MM.1S (cell line): ENCODE measurements around the gene FOXP1.

ENCODE experiments used
- DNase-seq: peaks from one replicate; pipeline ENCODE4 v3.0.0-alpha.2; 2015
- H2AFZ ChIP-seq: fragments of 300-600 bp; sonication (generic); 2 replicates; pipeline ENCODE4 v1.6.0; 2016; ENCODE audit warnings: antibody characterized with exemption, low read length
- H3F3A ChIP-seq: fragments of 300-600 bp; sonication (generic); 2 replicates; pipeline ENCODE4 v1.6.1; 2016; ENCODE audit warnings: mild to moderate bottlenecking, antibody characterized with exemption, low read length, moderate library complexity, mixed read lengths; ENCODE audit not compliant: insufficient read depth
- H3K27ac ChIP-seq: fragments of 300-600 bp; sonication (generic); 2 replicates; pipeline ENCODE4 v1.5.1; 2016; ENCODE audit warnings: mild to moderate bottlenecking, low read length
- H3K27me3 ChIP-seq: fragments of 300-600 bp; sonication (generic); replicated peaks from 2 replicates; pipeline ENCODE4 v1.6.0; 2016; ENCODE audit warnings: low read length; ENCODE audit not compliant: insufficient read depth
- H3K36me3 ChIP-seq: fragments of 300-600 bp; sonication (generic); replicated peaks from 2 replicates; pipeline ENCODE4 v1.6.1; 2016; ENCODE audit warnings: mild to moderate bottlenecking, low read length, mixed read lengths; ENCODE audit not compliant: insufficient read depth
- H3K4me1 ChIP-seq: fragments of 300-600 bp; sonication (generic); 2 replicates; pipeline ENCODE4 v1.6.1; 2016; ENCODE audit warnings: low read length, mixed read lengths
- H3K4me2 ChIP-seq: fragments of 300-600 bp; sonication (generic); 2 replicates; pipeline ENCODE4 v1.6.0; 2016; ENCODE audit warnings: low read depth, low read length
- H3K4me3 ChIP-seq: fragments of 300-600 bp; sonication (generic); 2 replicates; pipeline ENCODE4 v1.5.1; 2016; ENCODE audit warnings: low read length, mixed read lengths
- H3K79me2 ChIP-seq: fragments of 300-600 bp; sonication (generic); 2 replicates; pipeline ENCODE4 v1.6.1; 2016; ENCODE audit warnings: mixed run types, low read length, mixed read lengths
- H3K9ac ChIP-seq: fragments of 300-600 bp; sonication (generic); 2 replicates; pipeline ENCODE4 v1.6.1; 2016; ENCODE audit warnings: low read length, mixed read lengths
- H3K9me2 ChIP-seq: fragments of 300-600 bp; sonication (generic); replicated peaks from 2 replicates; pipeline ENCODE4 v1.6.1; 2016; ENCODE audit warnings: mild to moderate bottlenecking, low read length, mixed read lengths; ENCODE audit not compliant: insufficient read depth
- H3K9me3 ChIP-seq: fragments of 300-600 bp; sonication (generic); replicated peaks from 2 replicates; pipeline ENCODE4 v1.6.1; 2016; ENCODE audit warnings: mild to moderate bottlenecking, low read length, mixed read lengths; ENCODE audit not compliant: insufficient read depth
- H4K20me1 ChIP-seq: fragments of 300-600 bp; sonication (generic); 2 replicates; pipeline ENCODE4 v1.6.1; 2016; ENCODE audit warnings: mild to moderate bottlenecking, low read length, moderate library complexity, mixed read lengths; ENCODE audit not compliant: insufficient read depth
- EZH2 ChIP-seq: fragments of 300-600 bp; sonication (generic); optimal IDR thresholded peaks from 2 replicates; pipeline ENCODE3; 2017; ENCODE audit warnings: low read depth, mild to moderate bottlenecking, antibody characterized with exemption, low read length, mixed read lengths
- EZH2phosphoT487 ChIP-seq: fragments of 300-600 bp; sonication (generic); IDR thresholded peaks from 2 replicates; pipeline ENCODE4 v1.6.1; 2018; ENCODE audit warnings: antibody characterized with exemption, low read length
- TF ChIP-seq, protein P1 (sequence below): fragments of 300-600 bp; sonication (generic); IDR thresholded peaks from 2 replicates; pipeline ENCODE4 v1.5.1; 2016; ENCODE audit warnings: antibody characterized with exemption, low read length, mixed read lengths

The FOXP1 gene

DNA sequence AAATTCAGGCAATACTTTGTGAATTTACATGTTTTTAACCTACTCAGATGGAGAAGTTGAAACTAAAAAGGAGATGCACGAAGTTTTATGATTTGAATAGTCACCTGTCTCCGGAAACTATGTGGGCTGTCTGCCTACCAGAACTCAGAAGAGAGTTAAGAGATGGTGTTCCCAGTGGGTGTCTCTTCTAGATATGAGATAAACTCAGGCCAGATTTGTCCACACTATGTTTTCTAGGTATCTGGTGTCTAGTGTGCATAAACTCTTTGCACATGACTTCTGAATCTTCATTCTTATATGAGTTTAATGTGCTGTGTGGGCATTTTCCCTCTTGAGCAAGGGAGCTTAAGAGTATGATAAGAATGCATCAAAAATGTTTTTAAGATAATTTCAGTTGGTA, 222.8 kb downstream of the FOXP1 start:
- no peak overlapping the region for H3K4me2 ChIP-seq
- H3F3A ChIP-seq, result no peaks in the 10 kb centered on the region
- no peak overlapping the region for H3K9ac ChIP-seq
- no peaks in the 10 kb centered on the region for H3K27me3 ChIP-seq
- no peaks in the 10 kb centered on the region for H3K9me2 ChIP-seq
- H3K4me1 ChIP-seq, result peaks cover 1% of the 10 kb centered on the region
- H3K79me2 ChIP-seq, result no peaks in the 10 kb centered on the region
- H3K9me3 ChIP-seq, result no peaks in the 10 kb centered on the region
- H3K4me3 ChIP-seq, result no peak overlapping the region
- no peaks in the 10 kb centered on the region for H3K36me3 ChIP-seq
- H4K20me1 ChIP-seq, result no peaks in the 10 kb centered on the region
- TF ChIP-seq, protein P1, sequence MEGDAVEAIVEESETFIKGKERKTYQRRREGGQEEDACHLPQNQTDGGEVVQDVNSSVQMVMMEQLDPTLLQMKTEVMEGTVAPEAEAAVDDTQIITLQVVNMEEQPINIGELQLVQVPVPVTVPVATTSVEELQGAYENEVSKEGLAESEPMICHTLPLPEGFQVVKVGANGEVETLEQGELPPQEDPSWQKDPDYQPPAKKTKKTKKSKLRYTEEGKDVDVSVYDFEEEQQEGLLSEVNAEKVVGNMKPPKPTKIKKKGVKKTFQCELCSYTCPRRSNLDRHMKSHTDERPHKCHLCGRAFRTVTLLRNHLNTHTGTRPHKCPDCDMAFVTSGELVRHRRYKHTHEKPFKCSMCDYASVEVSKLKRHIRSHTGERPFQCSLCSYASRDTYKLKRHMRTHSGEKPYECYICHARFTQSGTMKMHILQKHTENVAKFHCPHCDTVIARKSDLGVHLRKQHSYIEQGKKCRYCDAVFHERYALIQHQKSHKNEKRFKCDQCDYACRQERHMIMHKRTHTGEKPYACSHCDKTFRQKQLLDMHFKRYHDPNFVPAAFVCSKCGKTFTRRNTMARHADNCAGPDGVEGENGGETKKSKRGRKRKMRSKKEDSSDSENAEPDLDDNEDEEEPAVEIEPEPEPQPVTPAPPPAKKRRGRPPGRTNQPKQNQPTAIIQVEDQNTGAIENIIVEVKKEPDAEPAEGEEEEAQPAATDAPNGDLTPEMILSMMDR, result no peak
- TF ChIP-seq EZH2 (no peak), EZH2phosphoT487 (no peak)
- no peak overlapping the region for H2AFZ ChIP-seq
- no peak overlapping the region for H3K27ac ChIP-seq
- DNase-seq, result no peak

DNA sequence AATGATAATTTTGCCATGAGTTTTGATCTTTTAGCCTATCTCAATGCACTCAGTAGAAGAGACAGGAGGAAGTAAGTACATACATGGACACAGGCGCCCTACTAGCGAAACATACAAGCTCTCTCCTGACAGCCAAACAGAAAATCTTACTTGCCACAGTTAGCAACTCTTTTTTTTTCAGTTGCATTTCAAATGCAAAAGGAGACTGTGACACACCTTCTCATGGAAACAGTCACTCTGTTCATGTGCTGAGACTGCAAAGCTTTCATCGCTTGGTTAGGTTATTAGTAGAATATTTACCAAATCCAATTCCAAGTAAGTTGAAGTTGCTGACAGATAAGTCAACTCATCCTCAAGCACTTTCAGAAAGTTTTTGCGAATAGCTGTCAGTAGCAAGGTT, 223.3 kb downstream of the FOXP1 start:
- no peak for DNase-seq
- H3K27ac ChIP-seq, result no peak overlapping the region
- H3K4me2 ChIP-seq, result no peak overlapping the region
- no peak overlapping the region for H2AFZ ChIP-seq
- no peaks in the 10 kb centered on the region for H3K27me3 ChIP-seq
- peaks cover 7% of the 10 kb centered on the region for H3K4me1 ChIP-seq
- H3K36me3 ChIP-seq, result no peaks in the 10 kb centered on the region
- no peaks in the 10 kb centered on the region for H3K79me2 ChIP-seq
- H4K20me1 ChIP-seq, result no peaks in the 10 kb centered on the region
- no peaks in the 10 kb centered on the region for H3K9me3 ChIP-seq
- no peak overlapping the region for H3K4me3 ChIP-seq
- no peak overlapping the region for H3K9ac ChIP-seq
- no peaks in the 10 kb centered on the region for H3K9me2 ChIP-seq
- TF ChIP-seq, protein P1, result no peak
- TF ChIP-seq EZH2, result no peak
- TF ChIP-seq EZH2phosphoT487, result no peak
- H3F3A ChIP-seq, result no peaks in the 10 kb centered on the region

DNA sequence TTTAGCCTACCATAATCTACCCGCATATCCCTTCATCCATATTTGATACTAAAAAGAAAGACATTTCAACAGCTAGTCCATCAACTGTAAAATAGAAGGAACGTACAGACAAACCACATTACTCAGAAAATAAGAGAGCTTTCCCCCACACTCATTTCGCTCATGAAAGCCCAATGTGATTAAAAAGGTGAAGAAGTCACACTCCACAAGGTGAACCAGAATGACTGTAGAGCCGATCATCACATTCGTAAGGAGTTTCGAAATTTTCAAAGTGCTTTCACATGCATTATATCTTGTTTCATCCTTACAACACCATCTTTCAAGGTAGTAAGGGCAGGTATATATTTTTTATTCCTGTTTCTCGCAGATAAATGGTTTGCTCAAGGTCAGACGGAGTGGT, 225.3 kb downstream of the FOXP1 start:
- H3K9me2 ChIP-seq, result no peaks in the 10 kb centered on the region
- no peaks in the 10 kb centered on the region for H3K79me2 ChIP-seq
- no peaks in the 10 kb centered on the region for H3K27me3 ChIP-seq
- DNase-seq, result no peak
- peaks cover 8% of the 10 kb centered on the region for H3K4me1 ChIP-seq
- H3K4me2 ChIP-seq, result no peak overlapping the region
- no peak overlapping the region for H3K27ac ChIP-seq
- no peaks in the 10 kb centered on the region for H3K9me3 ChIP-seq
- no peak overlapping the region for H2AFZ ChIP-seq
- no peaks in the 10 kb centered on the region for H3K36me3 ChIP-seq
- no peak overlapping the region for H3K9ac ChIP-seq
- no peak overlapping the region for H3K4me3 ChIP-seq
- H4K20me1 ChIP-seq, result no peaks in the 10 kb centered on the region
- no peaks in the 10 kb centered on the region for H3F3A ChIP-seq
- TF ChIP-seq, protein P1, result no peak
- TF ChIP-seq EZH2 (no peak), EZH2phosphoT487 (no peak)
